Activated T-helper 9 cell treated with anti-CD3 and anti-CD28 coated beads, Interleukin-2, amount 50 U/mL, for 16 hours (primary cell): ENCODE data around the gene SERINC3.

Experiments used
- DNase-seq: peaks from one replicate; pipeline ENCODE4 v3.0.0-alpha.2; 2020; ENCODE audit warnings: low read depth

The SERINC3 gene

DNA sequence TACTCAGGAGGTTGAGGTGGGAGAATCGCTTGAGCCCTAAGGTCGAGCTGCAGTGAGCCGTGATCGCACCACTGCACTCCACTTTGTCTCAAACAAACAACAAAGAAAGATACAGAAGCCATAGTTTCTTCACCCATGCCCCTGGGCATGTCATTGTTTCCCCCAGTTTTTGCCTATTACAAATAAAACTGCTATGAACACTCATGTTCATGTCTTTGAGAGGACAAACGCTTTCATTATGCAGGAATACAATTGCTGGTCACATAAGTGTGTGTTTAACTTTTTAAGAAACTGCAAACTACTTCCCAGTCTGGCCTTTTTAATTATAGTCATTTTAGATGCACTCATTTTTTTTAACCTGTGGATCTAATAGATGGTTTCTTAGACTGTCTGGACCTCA is 58.4 kb downstream of the SERINC3 start:
- no peak for DNase-seq

GRCh38 chr20:44461803-44462174 is 60.1 kb downstream of the SERINC3 start:
- DNase-seq, result no peak

- no peak for DNase-seq
These were observed 60.6 kb downstream of the SERINC3 start for GRCh38 chr20:44461142-44461802.

DNA sequence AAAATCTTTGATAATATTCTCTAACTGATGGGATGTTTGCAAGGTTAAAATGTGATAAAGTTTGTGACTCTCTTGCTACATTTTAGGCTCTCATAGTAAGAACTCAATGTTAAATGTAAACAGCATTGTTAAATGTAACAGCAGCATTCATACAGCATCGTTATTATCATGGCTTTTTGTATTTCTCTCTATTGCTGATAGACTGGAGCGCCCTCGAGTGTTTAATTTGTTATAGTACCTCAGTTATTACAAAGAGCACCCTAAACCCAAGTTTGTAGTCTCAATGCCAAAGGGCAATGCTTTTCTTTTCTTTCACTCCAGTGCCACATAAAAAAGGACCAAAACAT is 61.1 kb downstream of the SERINC3 start:
- DNase-seq, result no peak

DNA sequence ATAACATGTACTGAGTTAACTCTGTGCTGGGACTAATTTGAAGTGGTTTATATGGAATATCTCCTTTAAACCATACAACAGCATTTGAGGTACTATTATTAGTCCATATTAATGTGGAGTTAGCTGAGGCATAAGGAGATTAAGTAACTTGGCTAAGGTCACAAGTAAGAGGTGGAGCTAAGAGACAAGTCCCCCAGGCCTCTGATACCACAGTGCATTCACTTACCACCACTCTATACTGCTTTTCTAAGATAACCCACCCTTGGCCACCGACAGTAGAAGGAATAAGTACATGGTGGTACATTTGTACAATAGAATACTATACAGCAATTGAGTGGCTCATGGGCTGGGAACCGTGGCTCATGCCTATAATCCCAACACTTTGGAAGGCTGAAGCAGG is 62.6 kb downstream of the SERINC3 start:
- DNase-seq, result no peak

DNA sequence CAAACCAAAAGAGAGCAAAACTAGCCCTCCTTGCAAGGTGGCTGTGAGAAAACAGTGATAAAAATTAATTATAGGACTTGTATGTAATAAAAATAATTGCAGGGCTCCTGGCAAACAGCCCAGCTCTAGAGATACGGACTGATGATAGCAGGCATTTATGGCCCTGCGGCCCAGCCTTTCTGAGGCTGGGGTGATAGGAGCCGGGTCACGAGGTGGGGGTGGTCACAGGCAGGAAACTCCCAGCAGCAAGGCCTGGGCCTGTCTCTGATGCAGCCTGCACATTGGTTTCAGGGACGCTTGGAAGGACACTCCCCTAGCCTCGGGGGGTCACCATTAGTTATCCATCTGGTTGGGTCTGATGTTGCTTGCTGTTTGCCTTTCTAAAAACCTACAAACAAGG is 64.9 kb downstream of the SERINC3 start:
- no peak for DNase-seq

DNA sequence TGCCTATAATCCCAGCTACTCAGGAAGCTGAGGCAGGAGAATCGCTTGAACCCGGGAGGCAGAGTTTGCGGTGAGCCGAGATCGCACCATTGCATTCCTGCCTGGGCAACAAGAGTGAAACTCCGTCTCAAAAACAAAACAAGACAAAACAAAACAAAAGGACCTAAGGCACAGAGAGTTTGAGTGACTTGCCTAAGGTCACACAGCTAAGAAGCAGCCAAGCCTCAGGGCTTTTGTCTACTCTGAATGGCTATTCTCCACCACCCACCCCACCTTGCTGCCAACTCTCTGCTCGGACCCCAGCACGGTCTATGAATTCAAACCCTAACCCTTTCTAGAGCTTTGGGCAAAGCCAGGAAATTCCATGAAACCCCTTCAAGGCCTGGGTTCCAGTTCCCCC is 65.3 kb downstream of the SERINC3 start:
- DNase-seq, result no peak

DNA sequence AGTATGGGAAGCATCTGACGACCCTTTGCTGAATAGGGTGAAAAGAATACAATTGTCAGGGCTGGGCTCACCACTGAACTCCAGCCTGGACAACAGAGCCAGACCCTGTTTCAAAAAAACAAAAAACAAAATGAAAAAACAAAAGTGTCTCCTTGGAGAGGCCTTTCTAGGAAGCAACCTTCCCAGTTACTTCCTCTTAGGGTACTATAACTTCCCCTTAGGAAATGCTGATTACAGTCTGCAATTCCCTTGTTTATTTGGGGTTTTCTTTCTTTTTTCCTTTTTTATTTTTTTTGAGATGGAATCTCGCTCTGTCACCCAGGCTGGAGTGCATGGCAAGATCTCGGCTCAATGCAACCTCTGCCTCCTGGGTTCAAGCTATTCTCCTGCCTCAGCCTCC is 66.7 kb downstream of the SERINC3 start:
- DNase-seq, result no peak

GRCh38 chr20:44454306-44454963 is 67.4 kb downstream of the SERINC3 start:
- DNase-seq, result no peak

DNA sequence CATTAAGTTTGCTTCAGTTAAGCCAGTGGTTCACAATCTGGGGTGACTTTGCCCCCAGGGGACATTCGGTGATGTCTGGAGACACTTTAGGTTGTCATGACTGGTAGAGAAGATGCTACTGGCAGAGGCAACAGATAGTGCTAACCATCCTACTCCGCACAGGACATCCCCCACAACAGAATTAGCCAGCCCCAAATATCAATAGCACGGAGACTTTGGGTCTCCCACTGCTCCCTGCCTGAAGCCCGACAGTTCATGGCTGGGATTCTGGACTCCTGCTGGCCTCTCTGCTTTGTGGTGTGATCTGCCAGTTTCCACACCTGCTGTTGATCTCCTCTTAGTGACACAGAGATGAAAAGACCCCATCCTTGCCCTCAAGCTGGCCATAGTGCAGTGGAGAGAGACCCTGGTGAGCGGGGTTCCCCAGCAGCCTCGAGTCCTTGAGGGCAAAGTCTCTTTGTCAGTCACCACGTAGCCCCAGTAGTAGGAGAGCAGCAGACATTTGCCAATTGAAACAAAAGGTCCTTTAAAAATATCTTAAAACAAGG is 70.9 kb downstream of the SERINC3 start:
- DNase-seq, result no peak

- no peak for DNase-seq
These were observed 71.5 kb downstream of the SERINC3 start for GRCh38 chr20:44450281-44450889.

GRCh38 chr20:44449864-44450263 is 72.0 kb downstream of the SERINC3 start:
- no peak for DNase-seq

DNA sequence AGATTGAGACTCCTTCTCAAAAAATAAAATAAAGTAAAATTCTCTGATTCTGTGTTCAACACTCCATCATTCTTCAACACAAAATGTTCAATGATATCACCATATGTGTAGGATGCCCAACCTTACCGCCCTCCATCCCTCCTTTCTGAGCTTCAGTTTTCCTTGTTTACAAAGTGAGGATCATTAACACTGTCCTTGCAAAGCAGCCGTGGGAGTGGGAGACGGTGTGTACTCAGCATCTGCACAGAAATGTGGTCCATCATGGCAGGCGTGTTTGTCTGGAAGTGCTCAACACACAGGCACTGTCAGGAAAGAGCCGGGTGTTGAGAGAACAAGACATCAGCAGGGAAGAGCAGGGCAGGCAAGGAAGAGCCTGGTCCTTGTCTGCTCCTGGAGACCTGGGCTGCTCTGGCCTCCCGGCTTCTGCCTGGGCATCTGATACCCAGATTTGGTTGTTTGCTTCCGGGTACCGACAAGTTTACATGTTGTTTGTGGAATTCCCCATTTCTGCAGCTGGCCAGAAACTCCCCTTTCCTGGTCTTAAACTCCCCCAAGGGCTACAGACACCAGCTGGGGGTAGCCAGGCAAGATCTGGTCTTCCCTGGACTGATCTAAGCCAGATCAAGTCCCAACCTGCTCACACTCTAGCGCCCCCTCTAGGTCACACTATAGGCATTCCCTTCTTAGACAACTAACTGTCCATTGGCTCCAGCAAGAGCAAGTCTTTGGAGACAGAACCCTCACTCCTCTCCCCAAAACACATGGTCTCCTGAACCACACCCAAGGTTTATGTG is 72.9 kb downstream of the SERINC3 start:
- DNase-seq, result no peak

DNA sequence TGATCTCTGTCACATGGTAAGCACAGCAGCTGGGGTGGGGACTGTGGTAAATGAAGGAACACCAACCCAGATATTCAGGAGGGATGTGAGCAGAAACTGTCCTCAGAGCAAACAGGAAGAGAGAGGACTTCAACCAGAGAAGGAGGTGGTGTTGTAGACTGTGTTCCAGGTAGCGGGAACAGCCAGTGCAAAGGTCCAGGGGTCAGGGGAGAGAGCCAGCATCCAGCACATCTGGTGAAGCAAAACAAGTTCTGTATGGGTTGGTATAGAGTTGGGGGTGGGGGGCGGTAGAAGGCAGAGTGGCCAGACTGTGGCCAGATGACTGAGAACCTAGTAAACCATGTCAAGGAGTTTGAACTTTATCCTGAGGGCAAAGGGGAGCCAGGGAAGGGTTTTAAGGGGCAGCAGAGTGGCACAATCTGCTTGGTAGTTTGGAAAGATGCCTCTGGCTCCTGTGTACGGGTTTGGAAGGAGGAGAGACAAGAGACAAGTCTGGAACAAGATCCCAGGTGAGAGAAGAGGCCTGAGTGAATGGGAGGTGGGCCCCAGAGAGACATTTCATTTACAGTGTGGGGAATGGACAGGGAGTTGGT is 73.9 kb downstream of the SERINC3 start:
- no peak for DNase-seq
